Renal pelvis (tissue), 4 donors: Measurements from ENCODE around the gene RNF111. TPM values are rescaled to one million over a fixed set of nuclear protein-coding genes. Genes with fewer than 3 reads are reported as not detected.
"Not testable (repeated sequence)": the region's sequence is repeated elsewhere in the genome, so short reads cannot be mapped to it uniquely, and the experiment has no call there.

ENCODE experiments used
- DNase-seq: peaks from one replicate; pipeline ENCODE4 v3.0.0-alpha.2; 2013
- polyA plus RNA-seq, 3 donors: library from polyadenylated mRNA; unstranded; fragments of 120-200 nt; gene quantifications; one replicate each; pipeline ENCODE4 v1.2.1, GENCODE V29; 2013; ENCODE audit not compliant: insufficient read length in 3 of 3

Gene RNF111
- polyA plus RNA-seq, 3 donors = 38.9 to 44.6 (median 40.9) TPM

DNA sequence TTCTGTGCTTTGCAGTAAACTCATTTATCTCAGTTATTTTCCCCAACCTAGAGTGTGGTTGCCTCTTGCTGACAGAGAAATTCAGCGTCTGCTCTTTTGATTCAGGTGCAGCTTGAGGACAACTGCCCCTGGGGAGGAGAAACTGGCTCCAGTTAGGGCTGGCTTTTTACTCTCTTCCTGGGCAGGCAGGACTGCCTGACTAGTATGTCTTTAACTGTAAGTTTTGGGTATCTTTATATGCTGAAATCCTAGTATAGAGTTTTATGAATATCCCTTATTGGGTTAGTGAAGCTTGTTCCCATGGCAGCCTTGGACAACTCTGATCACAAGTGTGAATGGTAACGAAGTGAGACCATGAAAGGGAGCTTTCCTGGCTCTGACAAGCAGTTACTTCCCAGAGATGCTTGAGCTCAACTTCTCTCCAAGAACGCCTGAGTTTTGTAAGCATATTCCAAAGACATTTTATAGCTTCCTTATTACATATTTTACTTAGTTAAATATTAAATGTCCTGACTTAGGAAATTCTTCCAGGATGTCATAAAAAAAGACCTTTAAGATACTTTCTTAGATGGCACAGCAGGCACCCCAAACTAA is 144.6 kb downstream of the RNF111 start:
- DNase-seq = no peak

DNA sequence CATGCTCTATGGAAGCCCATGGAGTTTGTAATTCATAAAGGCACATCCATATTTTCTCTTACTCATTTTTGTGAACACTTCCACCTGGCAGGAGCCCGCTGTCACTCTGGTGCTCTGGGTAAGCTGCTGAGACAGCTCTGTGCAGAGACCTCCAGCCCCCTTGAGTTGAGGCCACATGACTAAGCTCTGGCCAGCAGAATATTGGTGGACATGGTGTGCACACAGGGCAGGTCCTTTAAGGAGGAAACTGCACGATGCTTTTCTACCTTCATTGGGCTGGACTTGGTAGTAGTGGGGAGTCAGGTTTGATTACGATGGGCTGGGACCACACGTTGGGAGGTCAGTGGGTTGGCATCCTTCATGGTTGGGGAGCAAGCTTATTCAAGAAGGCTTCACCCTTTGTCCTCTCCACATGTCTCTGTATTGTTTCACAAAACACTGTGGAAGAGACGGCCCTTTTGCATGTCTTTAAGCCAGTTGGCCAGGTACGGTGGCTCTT is 146.5 kb downstream of the RNF111 start:
- DNase-seq = no peak

DNA sequence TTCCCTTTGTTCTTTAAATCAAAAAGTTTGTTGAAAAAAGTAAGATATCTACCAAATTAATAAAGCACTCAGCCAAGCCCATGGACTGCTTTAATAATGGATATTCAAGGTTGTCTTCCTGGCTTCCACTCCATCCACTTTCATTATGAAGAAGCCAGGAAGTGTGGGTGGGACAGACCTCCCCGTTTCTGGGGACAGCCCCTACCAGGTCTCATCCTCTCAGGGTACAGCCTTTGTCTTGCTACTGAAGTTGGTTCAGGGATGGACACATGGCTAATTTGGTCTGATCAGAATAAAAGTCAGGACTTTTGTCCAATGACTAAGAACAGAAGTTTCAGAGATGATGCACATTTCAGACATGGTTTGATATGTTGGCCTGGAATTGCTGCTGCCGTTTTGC is 150.1 kb downstream of the RNF111 start:
- DNase-seq = no peak

DNA sequence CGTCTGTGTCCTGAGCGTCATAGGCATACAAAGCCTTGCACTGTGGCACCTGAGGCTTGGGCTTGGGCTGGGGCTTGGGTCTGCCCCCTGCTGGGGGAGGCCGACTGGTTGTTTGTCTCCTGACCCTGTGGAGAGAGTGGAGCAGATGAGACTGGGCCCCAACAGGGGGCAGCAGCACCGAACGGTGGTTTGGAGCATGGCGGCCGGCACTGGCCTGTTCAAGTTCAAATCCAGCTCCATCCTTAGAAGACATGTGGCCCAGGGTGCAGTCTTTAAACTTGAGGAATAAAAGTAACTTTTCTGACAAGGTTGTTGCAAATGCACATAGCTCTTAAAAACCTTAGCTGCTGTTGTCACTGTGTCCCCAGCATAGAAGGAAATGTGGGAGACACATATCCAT is 150.8 kb downstream of the RNF111 start:
- DNase-seq = no peak

DNA sequence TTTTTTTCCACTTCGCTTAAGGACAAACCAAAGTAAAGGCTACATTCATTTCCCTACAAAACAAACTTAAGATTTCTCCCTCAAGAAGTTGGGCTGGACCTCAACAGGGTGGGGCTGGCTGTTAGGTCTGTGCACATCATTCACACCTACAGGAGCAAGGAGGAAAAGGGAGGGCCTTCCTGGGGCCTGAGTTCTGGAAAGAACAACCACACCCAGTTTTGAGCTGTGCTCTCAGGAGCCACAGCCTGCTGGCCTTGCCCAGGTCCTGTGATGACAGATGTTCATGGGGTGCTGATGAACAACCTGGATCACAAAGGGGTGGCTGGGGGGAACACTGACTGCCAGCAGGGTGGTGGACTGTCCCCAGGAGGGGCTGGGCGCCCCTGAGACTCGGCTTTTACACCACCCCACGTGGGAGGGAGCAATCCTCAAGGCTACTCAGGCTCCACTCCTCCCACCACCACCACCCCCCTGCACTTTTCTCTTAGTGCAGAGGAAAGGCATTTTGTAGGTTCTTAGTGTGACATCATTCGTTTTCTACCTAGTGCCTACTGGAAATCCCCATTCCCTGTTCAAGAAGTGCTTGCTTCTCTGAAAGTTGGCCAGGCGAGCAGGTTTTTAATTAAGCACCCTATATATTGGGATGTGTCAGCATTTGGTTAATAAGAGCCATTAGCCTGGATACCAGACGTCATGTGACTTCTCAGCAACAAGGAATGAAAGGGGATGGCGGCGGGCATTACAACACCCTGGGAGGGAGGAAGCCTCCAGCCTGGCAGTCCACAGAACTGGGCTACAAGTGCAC is 153.2 kb downstream of the RNF111 start:
- no peak for DNase-seq

DNA sequence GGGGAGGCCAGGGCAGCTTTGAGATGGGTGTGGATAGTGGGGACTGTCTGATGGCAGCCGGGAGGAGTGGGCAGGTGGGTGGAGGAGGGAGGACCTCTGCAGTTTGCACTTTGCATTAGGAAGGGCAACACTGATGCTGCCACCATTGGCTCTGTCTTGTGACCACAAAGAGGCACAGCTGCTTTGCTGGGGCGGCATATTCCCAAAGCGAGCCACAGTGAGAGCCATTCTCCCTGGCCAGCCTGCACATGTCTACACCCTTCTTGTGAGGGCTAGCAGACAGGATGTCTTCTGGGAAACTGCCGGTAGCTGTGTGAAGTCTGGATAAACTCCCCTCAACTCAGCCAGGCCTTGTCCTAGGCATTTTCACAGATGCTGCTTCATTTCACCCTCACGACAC is 155.8 kb downstream of the RNF111 start:
- DNase-seq = no peak

DNA sequence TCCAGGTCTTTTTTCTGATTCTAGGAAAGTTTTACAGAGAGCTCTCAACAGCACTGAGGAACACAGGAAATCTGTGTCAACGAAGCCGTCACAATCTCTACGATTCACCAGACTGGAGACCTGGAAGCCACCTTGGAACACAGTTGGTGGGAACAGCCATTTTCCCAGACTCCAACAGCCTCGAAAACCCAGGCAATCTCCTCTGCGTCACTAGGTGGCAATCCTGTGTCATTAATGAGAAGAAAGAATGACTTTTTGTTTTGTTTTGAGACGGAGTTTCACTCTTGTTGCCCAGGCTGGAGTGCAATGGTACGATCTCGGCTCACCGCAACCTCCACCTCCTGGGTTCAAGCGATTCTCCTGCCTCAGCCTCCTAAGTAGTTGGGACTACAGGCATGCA is 157.1 kb downstream of the RNF111 start:
- not testable (repeated sequence) for DNase-seq

Other genes with a start within 250 kb of the RNF111 start
- gene ADAM10, start 238.0 kb upstream of the RNF111 start, polyA plus RNA-seq = 100 to 1,000 TPM; 227 to 249 (median 243) TPM
- 10 to 100 TPM; 18.0 to 28.0 (median 26.4) TPM for gene MINDY2, start 216.4 kb upstream of the RNF111 start, polyA plus RNA-seq
- gene SLTM, start 54.0 kb upstream of the RNF111 start, polyA plus RNA-seq = 100 to 1,000 TPM; 123 to 176 (median 138) TPM
- 10 to 100 TPM; 41.8 to 50.2 (median 42.3) TPM for gene CCNB2, start 117.5 kb downstream of the RNF111 start, polyA plus RNA-seq
- under 1 TPM; 0.10 to 0.41 (median 0.36) TPM for gene LDHAL6B, start 219.2 kb downstream of the RNF111 start, polyA plus RNA-seq